ENCODE results near the gene EVX2.

Gene EVX2

GRCh38 chr2:176039375-176039774, 44.4 kb downstream of the EVX2 start:
- DNase-seq: no peak

DNA sequence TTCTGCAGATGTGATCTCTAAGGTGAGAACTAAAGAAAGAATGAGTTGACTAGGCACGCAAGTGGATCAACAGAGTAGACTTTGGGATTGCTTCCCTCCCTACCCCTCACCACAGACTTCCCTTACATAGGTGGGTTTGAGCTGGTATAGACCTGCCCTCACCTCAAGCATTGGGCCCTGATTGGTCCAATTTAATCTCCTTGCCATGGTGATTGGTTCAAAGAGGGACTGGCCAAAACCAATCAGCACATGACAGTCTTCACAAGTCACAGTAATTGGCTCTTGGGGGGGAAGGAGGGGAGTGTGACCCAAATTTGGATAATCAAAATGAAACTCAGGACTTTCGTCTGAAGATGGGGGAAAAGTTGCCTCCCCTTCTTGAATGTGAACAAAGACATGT, 45.1 kb downstream of the EVX2 start:
- DNase-seq: no peak

GRCh38 chr2:176035013-176035691, 48.6 kb downstream of the EVX2 start:
- DNase-seq: no peak

DNA sequence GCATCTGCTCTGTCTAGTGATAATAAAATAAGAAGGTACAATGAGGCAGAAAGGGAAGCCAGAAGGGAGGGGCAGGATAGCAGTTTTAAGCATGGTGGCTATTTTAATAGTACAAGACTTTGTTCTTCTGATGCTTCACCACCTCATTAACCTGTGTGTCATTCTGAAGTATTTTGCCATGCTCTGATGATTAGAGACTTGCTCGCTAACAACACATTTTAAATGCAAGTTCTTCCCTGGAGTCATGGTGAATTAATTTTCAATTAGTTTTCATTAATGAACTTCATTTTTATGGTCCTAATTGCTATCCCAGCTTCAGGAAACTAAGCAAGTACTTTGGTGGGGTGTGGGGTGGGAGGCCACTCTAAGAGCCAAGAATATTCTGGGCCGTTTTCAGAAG, 56.0 kb downstream of the EVX2 start:
- DNase-seq: no peak
